Measurements from ENCODE around the gene PPIE.

DNA sequence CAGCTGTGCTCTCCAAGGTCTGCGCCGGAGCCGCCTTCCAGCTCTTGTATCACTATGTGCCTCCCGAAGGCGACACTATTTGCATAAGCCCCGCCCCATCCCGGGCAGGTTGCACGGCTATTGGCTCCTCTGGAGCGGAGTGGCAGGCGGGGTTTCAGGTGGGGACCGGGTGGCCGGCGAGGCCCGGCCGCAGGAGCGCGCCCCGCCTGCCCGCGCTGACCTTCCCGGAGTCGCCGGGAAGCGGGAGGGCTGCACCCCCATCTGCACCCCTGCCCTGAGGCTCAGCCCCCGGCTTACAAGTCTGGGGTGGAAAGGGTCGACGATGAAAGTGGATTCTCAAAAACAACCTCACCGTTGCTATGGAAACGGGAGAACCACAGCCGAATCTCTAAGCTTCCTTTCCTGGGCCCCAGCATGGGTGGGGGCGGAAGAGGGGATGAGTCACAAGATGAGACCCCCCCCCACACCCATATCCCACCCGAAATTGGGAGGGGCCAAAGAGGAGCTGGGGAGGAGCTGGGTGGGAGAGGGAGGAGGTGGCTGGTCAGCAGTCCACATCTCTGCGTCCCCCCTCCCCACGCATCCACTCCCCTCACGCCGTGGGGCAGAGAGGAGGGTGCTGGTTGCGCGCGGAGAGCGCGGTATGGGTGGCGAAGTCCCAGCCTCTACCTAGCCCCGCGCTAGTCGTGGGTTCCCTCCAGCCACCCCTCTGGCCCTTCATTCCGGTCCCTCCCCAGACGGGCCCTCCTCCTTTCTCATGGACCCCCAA is 47.1 kb upstream of the PPIE start, which contains the start of gene HPCAL4:
- TF ChIP-seq, protein P1, sequence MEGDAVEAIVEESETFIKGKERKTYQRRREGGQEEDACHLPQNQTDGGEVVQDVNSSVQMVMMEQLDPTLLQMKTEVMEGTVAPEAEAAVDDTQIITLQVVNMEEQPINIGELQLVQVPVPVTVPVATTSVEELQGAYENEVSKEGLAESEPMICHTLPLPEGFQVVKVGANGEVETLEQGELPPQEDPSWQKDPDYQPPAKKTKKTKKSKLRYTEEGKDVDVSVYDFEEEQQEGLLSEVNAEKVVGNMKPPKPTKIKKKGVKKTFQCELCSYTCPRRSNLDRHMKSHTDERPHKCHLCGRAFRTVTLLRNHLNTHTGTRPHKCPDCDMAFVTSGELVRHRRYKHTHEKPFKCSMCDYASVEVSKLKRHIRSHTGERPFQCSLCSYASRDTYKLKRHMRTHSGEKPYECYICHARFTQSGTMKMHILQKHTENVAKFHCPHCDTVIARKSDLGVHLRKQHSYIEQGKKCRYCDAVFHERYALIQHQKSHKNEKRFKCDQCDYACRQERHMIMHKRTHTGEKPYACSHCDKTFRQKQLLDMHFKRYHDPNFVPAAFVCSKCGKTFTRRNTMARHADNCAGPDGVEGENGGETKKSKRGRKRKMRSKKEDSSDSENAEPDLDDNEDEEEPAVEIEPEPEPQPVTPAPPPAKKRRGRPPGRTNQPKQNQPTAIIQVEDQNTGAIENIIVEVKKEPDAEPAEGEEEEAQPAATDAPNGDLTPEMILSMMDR (IDR thresholded peaks at IDR 0.05), result no peak
- TF ChIP-seq ZFX (IDR thresholded peaks at IDR 0.05; ENCODE audit: borderline replicate concordance), result no peak

Data from 22Rv1 (cell line).